Calu3 (cell line): ENCODE results near the gene TGFBR2. TPM values are rescaled to one million over a fixed set of nuclear protein-coding genes. Genes with fewer than 3 reads are reported as not detected.

ENCODE experiments used
- BruUV-seq: library from RNA; stranded (reverse); fragments of 400-500 nt; replicated peaks from 2 replicates; lab custom pipeline; 2021; lab: Mats Ljungman, UMichigan
- CTCF ChIA-PET: fragments of 300-600 bp; sonication (Branson Sonifier 250); formaldehyde crosslinking; loops from one replicate; lab custom pipeline; 2022; ENCODE audit warnings: antibody characterized with exemption; lab: Charles Lee
- DNase-seq: peaks from one replicate; pipeline ENCODE4 v3.0.0; 2022
- H3K27ac Mint-ChIP-seq: one replicate; pipeline ENCODE4 v1.8.0; 2022; ENCODE audit warnings: mixed read lengths; ENCODE audit not compliant: unreplicated experiment
- H3K27me3 Mint-ChIP-seq: one replicate; pipeline ENCODE4 v1.8.0; 2022; ENCODE audit warnings: mixed read lengths; ENCODE audit not compliant: unreplicated experiment
- H3K36me3 Mint-ChIP-seq: one replicate; pipeline ENCODE4 v1.8.0; 2022; ENCODE audit warnings: mild to moderate bottlenecking, moderate library complexity, mixed read lengths; ENCODE audit not compliant: insufficient read depth, unreplicated experiment
- H3K4me1 Mint-ChIP-seq: one replicate; pipeline ENCODE4 v1.8.0; 2022; ENCODE audit warnings: mild to moderate bottlenecking, low read depth, mixed read lengths; ENCODE audit not compliant: unreplicated experiment
- H3K4me3 Mint-ChIP-seq: one replicate; pipeline ENCODE4 v1.8.0; 2022; ENCODE audit warnings: mild to moderate bottlenecking, low read depth, moderate library complexity, mixed read lengths; ENCODE audit not compliant: unreplicated experiment
- H3K9me3 Mint-ChIP-seq: one replicate; pipeline ENCODE4 v1.8.0; 2022; ENCODE audit warnings: low read depth, mixed read lengths; ENCODE audit not compliant: unreplicated experiment
- CTCF ChIP-seq: fragments of 200-600 bp; IDR thresholded peaks from one replicate; pipeline ENCODE4 v1.8.0; 2022; ENCODE audit warnings: antibody characterized with exemption; ENCODE audit not compliant: unreplicated experiment
- intact Hi-C: fragments of 100-400 bp; cut with micrococcal nuclease; formaldehyde crosslinking; loops from one replicate; pipeline ENCODE4 v1.10.0; 2022; ENCODE audit not compliant: unreplicated experiment
- total RNA-seq: library from RNA; stranded (reverse); gene quantifications from 2 replicates; pipeline ENCODE4 v1.2.3, GENCODE V29; 2022

TGFBR2 gene
- total RNA-seq, 1 experiment from 2014 or later = 105 TPM

DNA sequence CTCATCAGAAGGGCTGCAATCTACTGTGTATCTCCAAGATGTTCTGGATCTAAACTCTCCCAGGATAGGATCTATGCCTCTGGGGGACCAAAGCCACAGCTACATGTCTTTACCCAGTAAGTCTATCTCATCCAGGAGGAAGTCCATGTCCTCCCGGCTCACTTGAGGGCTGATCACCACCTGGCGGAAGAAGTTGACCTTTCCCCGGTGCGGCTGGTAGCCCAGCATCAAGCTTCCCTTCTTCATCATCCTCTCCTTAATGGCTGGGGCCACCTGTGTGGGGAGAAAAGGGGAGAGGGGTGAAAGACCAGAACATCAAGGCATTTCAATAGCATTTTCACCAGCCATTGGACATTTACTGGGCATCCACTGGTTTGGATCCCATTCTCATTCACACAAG lies 121.7 kb downstream of the TGFBR2 start:
- no TSS peak for BruUV-seq
- CTCF ChIA-PET = interaction anchor here (0.8 kb wide), 1 partner anchor 128 kb away, joined by 3 read pairs; no protein-coding TSS in a partner anchor
- no peak for TF ChIP-seq CTCF
- Mint-ChIP-seq H3K4me3 (no peak overlapping the region), H3K9me3 (peaks cover 6% of the 10 kb centered on the region), H3K36me3 (no peaks in the 10 kb centered on the region), H3K27ac (no peak overlapping the region), H3K27me3 (no peaks in the 10 kb centered on the region), H3K4me1 (peaks cover 19% of the 10 kb centered on the region)
- DNase-seq = peak; percentile 5
- intact Hi-C loops = no loop called here

DNA sequence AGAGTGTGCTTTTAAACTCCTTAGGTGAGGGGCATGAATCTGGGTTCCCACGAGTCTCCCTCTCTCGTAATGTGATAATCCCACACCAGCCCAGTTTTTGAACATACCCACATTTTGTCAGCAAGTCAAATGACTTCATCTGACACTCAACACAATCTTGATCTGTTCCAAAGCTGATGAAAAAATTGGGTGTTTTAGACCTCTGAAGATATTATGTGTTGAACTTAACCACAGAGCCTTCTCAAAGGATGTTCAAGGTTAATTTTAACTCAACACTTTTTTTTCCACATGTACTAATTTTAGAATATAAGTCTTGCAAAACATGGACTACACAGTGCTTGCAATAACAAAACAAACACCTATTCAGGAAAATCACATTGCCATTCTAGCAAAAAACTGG lies 123.1 kb downstream of the TGFBR2 start:
- CTCF ChIA-PET = no interaction called here
- TF ChIP-seq CTCF = no peak
- H3K4me3 Mint-ChIP-seq = no peak overlapping the region
- no peak for DNase-seq
- H3K36me3 Mint-ChIP-seq = no peaks in the 10 kb centered on the region
- peaks cover 6% of the 10 kb centered on the region for H3K9me3 Mint-ChIP-seq
- H3K27me3 Mint-ChIP-seq = no peaks in the 10 kb centered on the region
- no peak overlapping the region for H3K27ac Mint-ChIP-seq
- BruUV-seq = no TSS peak
- H3K4me1 Mint-ChIP-seq = peaks cover 19% of the 10 kb centered on the region
- intact Hi-C loops = no loop called here

DNA sequence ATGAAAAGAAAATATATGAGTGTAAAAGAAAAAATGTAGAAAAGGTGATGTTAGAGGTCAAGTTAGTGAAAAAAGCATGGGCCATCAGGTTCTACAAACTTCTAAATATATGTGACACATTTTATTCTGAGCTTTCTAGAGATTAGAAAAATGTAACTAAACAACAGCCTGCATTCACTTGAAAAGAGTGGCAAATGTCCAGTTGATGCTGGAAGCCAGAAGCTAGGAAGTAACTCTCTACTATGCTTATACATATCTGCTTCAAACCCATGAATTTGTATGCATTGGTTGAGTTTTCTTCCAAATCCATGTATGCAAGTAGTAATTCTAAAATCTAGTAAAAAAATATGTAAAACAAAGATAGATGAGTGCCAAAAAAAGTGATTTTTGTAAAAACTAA lies 123.5 kb downstream of the TGFBR2 start:
- intact Hi-C loops = no loop called here
- no peaks in the 10 kb centered on the region for H3K27me3 Mint-ChIP-seq
- no peak for TF ChIP-seq CTCF
- CTCF ChIA-PET = no interaction called here
- H3K4me3 Mint-ChIP-seq = no peak overlapping the region
- H3K9me3 Mint-ChIP-seq = peaks cover 6% of the 10 kb centered on the region
- DNase-seq = no peak
- peaks cover 18% of the 10 kb centered on the region for H3K4me1 Mint-ChIP-seq
- no peak overlapping the region for H3K27ac Mint-ChIP-seq
- no peaks in the 10 kb centered on the region for H3K36me3 Mint-ChIP-seq
- BruUV-seq = no TSS peak

DNA sequence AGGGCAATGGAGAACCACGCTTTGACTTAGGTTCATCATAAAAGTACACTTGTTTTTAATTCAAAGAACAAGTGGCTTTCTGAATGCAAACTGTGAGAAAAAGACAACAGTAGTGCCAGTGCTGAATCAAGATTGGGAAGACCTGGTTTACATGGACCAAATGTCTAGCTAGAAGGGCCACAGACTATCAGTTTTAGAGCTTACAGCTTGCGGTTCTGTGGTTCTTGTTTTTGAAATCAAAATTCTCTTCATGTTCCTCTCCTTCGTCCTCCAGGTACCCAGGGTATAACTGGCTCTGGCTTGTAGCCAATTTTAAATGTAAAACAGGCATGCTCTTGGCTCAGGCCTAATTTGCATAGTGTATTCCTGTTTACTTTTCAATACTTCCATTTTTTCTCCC lies 124.6 kb downstream of the TGFBR2 start:
- Mint-ChIP-seq H3K4me1 (peaks cover 8% of the 10 kb centered on the region), H3K27ac (no peak overlapping the region), H3K27me3 (no peaks in the 10 kb centered on the region), H3K9me3 (no peaks in the 10 kb centered on the region), H3K36me3 (no peaks in the 10 kb centered on the region), H3K4me3 (no peak overlapping the region)
- CTCF ChIA-PET = no interaction called here
- no peak for TF ChIP-seq CTCF
- BruUV-seq = no TSS peak
- DNase-seq = no peak
- intact Hi-C loops = no loop called here
